ENCODE measurements around the gene NF2. TPM values are rescaled to one million over a fixed set of nuclear protein-coding genes. Genes with fewer than 3 reads are reported as not detected.

Gene NF2
- total and polyA plus RNA-seq, 9 donors = 6.8 to 51.3 (median 30.6) TPM

DNA sequence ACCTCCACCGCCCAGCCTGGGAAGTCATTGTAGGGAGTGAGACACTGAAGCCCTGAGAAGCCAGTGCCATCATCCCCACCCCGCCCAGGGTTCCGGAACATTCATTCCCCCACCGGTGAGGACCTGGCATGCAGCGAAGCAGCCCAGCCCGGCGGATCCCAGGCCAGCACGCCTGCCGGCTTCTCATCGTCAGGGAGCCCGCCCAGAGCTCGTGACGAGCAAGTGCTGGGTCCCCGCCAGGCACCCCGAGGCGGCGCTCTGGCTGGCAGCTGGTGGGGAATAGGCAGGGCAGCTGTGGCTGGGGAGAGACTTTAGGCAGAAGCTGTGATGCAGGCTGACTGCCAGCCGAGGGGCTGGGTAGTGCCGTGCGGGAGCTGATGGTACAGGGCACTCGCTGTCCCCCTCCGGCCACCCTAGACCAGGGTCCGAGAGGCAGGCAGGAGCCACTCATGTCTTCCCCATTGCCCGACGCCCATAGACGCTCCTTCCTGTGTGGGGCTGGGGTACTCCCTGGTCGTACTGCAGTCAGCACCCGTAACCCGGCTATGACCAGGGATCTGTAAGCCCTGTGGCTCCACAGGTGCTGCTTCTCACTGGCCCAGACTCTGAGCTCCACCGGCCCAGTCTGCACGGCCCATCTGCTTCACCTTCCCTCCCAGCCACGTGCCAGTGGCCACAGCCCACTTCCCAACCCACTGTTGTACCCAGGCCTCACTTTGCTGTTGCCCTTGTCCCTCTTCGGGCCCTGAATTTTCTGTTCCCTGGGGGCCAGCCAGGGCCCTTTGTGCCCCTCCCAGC lies 91.9 kb downstream of the NF2 start:
- TF ChIP-seq EP300 (IDR thresholded peaks at IDR 0.05) = no peak
- TF ChIP-seq POLR2A (IDR thresholded peaks at IDR 0.05) = no peak
- TF ChIP-seq, protein P1, sequence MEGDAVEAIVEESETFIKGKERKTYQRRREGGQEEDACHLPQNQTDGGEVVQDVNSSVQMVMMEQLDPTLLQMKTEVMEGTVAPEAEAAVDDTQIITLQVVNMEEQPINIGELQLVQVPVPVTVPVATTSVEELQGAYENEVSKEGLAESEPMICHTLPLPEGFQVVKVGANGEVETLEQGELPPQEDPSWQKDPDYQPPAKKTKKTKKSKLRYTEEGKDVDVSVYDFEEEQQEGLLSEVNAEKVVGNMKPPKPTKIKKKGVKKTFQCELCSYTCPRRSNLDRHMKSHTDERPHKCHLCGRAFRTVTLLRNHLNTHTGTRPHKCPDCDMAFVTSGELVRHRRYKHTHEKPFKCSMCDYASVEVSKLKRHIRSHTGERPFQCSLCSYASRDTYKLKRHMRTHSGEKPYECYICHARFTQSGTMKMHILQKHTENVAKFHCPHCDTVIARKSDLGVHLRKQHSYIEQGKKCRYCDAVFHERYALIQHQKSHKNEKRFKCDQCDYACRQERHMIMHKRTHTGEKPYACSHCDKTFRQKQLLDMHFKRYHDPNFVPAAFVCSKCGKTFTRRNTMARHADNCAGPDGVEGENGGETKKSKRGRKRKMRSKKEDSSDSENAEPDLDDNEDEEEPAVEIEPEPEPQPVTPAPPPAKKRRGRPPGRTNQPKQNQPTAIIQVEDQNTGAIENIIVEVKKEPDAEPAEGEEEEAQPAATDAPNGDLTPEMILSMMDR (IDR thresholded peaks at IDR 0.05) = no peak
- no peak overlapping the region for H3K4me3 ChIP-seq

GRCh38 chr22:29697853-29698598 lies 94.6 kb downstream of the NF2 start:
- TF ChIP-seq POLR2A (IDR thresholded peaks at IDR 0.05) (no peak), EP300 (IDR thresholded peaks at IDR 0.05) (no peak)
- Histone ChIP-seq H3K9me3 (no peaks in the 10 kb centered on the region), H3K4me3 (no peak overlapping the region), H3K4me1 (ENCODE audit: insufficient read depth) (peaks cover 9% of the 10 kb centered on the region), H3K27me3 (no peaks in the 10 kb centered on the region), H3K27ac (no peak overlapping the region), H3K36me3 (no peaks in the 10 kb centered on the region)
- intact Hi-C loops (cut with DNase I) = loop anchor here in 2 of 4 donors (10.0 kb wide), 2 partner anchors 307 to 387 kb away; partner anchors contain the start of gene HORMAD2 (in 1 of the 2)
- DNase-seq = no peak
- WGBS, 3 donors = 89 to 91% (median 89%) methylated on average over 16 of the region's 16 CpGs

More for the DNA sequence above, 91.9 kb downstream of the NF2 start:
- Histone ChIP-seq H3K27me3 (no peaks in the 10 kb centered on the region), H3K36me3 (no peaks in the 10 kb centered on the region), H3K27ac (no peak overlapping the region), H3K9me3 (no peaks in the 10 kb centered on the region), H3K4me1 (ENCODE audit: insufficient read depth) (peaks cover 11% of the 10 kb centered on the region)
- WGBS, 3 donors = 92 to 93% (median 93%) methylated on average over 33 of the region's 33 CpGs
- intact Hi-C loops (cut with DNase I) = loop anchor here in 2 of 4 donors (10.0 kb wide), 2 partner anchors 309 to 389 kb away; partner anchors contain the start of gene HORMAD2 (in 1 of the 2)
- no peak for DNase-seq

DNA sequence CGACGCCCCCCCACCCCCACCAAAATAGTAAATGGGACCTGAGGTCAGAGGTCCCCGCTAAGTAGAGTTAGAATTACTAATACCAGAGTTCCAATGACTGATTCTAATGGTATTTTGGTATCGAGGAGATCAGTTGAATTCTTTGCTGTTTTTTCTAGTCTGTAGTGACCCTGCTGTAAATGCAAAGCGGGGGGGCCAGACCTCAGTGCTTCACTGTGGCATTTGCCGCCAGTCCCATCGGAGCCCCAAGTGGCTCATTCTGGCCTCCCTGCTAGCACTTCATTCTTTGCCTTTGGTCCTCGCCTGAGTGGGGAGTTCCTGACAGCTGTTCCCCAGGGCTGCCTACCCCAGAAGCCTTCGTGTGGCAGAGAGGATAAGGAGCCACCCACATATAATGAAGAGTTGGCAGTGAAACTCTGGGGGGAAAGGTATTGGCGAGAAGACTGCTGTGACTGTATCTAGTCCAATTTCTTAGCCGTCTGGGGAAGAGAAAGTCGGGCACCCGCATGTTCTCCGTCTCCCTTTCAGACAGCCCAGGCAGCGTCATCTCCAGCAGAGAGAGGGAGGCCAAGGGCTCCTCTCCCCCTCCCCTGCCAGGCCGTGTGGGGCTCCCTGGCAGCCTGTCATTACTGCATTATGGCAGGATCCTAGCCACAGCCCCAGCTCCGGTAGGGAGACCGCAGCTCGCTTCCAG lies 96.9 kb downstream of the NF2 start:
- intact Hi-C loops (cut with DNase I) = no loop called here
- Histone ChIP-seq H3K36me3 (no peaks in the 10 kb centered on the region), H3K27ac (no peak overlapping the region), H3K4me1 (ENCODE audit: insufficient read depth) (no peaks in the 10 kb centered on the region), H3K27me3 (no peaks in the 10 kb centered on the region), H3K9me3 (no peaks in the 10 kb centered on the region), H3K4me3 (no peak overlapping the region)
- DNase-seq = no peak
- 44 to 58% (median 50%) methylated on average over 19 of the region's 19 CpGs for WGBS, 3 donors
- TF ChIP-seq POLR2A (IDR thresholded peaks at IDR 0.05) = no peak
- no peak for TF ChIP-seq EP300 (IDR thresholded peaks at IDR 0.05)
- TF ChIP-seq, protein P1 (IDR thresholded peaks at IDR 0.05) = no peak

- no peak for DNase-seq
- no peaks in the 10 kb centered on the region for H3K27me3 ChIP-seq
- WGBS, 3 donors = 39 to 57% (median 51%) methylated on average over 9 of the region's 9 CpGs
- intact Hi-C loops (cut with DNase I) = no loop called here
- H3K4me1 ChIP-seq (ENCODE audit: insufficient read depth) = no peaks in the 10 kb centered on the region
- TF ChIP-seq, protein P1 (IDR thresholded peaks at IDR 0.05) = no peak
- TF ChIP-seq POLR2A (IDR thresholded peaks at IDR 0.05) (no peak), EP300 (IDR thresholded peaks at IDR 0.05) (no peak)
- no peaks in the 10 kb centered on the region for H3K9me3 ChIP-seq
- no peak overlapping the region for H3K27ac ChIP-seq
- no peaks in the 10 kb centered on the region for H3K36me3 ChIP-seq
- H3K4me3 ChIP-seq = no peak overlapping the region
Measured at GRCh38 chr22:29700900-29701154, 97.4 kb downstream of the NF2 start.

All from ovary (tissue), 9 donors.